GM12878 (cell line): ENCODE results near the gene CHST2. TPM values are rescaled to one million over a fixed set of nuclear protein-coding genes. Genes with fewer than 3 reads are reported as not detected.

Experiments
- ATAC-seq: fragments of 200-7000 bp; cut with Tn5 transposase; 3 replicates; pipeline ENCODE4 v1.9.1; 2020; ENCODE audit warnings: mild to moderate bottlenecking, moderate library complexity
- BruUV-seq: library from RNA; stranded (reverse); fragments of 400-500 nt; replicated peaks from 2 replicates; lab custom pipeline; 2021; lab: Mats Ljungman, UMichigan
- CTCF ChIA-PET: fragments of 300-600 bp; sonication (Branson Sonifier 250); formaldehyde crosslinking; extraction: SDS; loops from one replicate; lab custom pipeline; 2021; ENCODE audit warnings: inconsistent platforms; lab: Yijun Ruan, JAX
- POLR2A ChIA-PET: fragments of 350-600 bp; formaldehyde crosslinking; extraction: SDS; loops from one replicate; lab custom pipeline; 2021; ENCODE audit warnings: inconsistent platforms; lab: Charles Lee
- RAD21 ChIA-PET: fragments of 300-600 bp; sonication (Branson Sonifier 250); formaldehyde crosslinking; loops from one replicate; lab custom pipeline; 2023; ENCODE audit warnings: antibody characterized with exemption; ENCODE audit not compliant: unreplicated experiment; lab: Charles Lee
- SMC1A ChIA-PET: fragments of 300-600 bp; sonication (Branson Sonifier 250); formaldehyde crosslinking; loops from one replicate; lab custom pipeline; 2023; ENCODE audit not compliant: unreplicated experiment, uncharacterized antibody; lab: Charles Lee
- DNase-seq: peaks from one replicate; pipeline ENCODE4 v3.0.0-alpha.2; 2011; ENCODE audit warnings: low read depth, low spot score
- FAIRE-seq: peaks from 3 replicates; lab custom pipeline; 2011; peaks lifted over from hg19 to GRCh38; lab: Jason Lieb, UNC
- H2AFZ ChIP-seq: 2 replicates; pipeline ENCODE4 v1.6.0; 2011; ENCODE audit warnings: low read depth, low read length, control low read depth; ENCODE audit not compliant: control insufficient read depth
- H3K27ac ChIP-seq: 2 replicates; pipeline ENCODE4 v1.5.1; 2011; ENCODE audit warnings: control low read depth; ENCODE audit not compliant: control insufficient read depth, insufficient read depth
- H3K27me3 ChIP-seq, 2 experiments: replicated peaks in 1 of 2; 2 replicates each; pipeline versions ENCODE4 v1.6.0 to v1.6.1; 2011; ENCODE audit warnings: low read length in 1 of 2; ENCODE audit not compliant: control insufficient read depth in 2 of 2, insufficient read depth in 2 of 2
- H3K36me3 ChIP-seq, 2 experiments: 2 replicates each; pipeline ENCODE4 v1.5.1; 2011; ENCODE audit warnings: low read length in 1 of 2; ENCODE audit not compliant: control insufficient read depth in 2 of 2, insufficient read depth in 2 of 2
- H3K4me1 ChIP-seq: 2 replicates; pipeline ENCODE4 v1.6.1; 2011; ENCODE audit warnings: mild to moderate bottlenecking, low read length, moderate library complexity, mixed read lengths; ENCODE audit not compliant: control insufficient read depth, insufficient read depth
- H3K4me2 ChIP-seq: 2 replicates; pipeline ENCODE4 v1.6.0; 2011; ENCODE audit warnings: control low read depth; ENCODE audit not compliant: control insufficient read depth, insufficient read depth
- H3K4me3 ChIP-seq: fragments of 200-600 bp; sonication (generic); 2 replicates; pipeline ENCODE4 v1.5.1; 2016
- H3K79me2 ChIP-seq: 2 replicates; pipeline ENCODE4 v1.6.0; 2011; ENCODE audit warnings: low read length; ENCODE audit not compliant: control insufficient read depth, insufficient read depth
- H3K9ac ChIP-seq: 2 replicates; pipeline ENCODE4 v1.8.0; 2011; ENCODE audit warnings: low read length, control low read depth, mixed read lengths; ENCODE audit not compliant: control insufficient read depth, insufficient read depth
- H3K9me3 ChIP-seq: replicated peaks from 3 replicates; pipeline ENCODE4 v1.5.1; 2011; ENCODE audit warnings: mild to moderate bottlenecking, low read length; ENCODE audit not compliant: control insufficient read depth, insufficient read depth
- H4K20me1 ChIP-seq: 2 replicates; pipeline ENCODE4 v1.6.0; 2011; ENCODE audit not compliant: control insufficient read depth, insufficient read depth
- CBX3 ChIP-seq: fragments of 200-600 bp; sonication (generic); IDR thresholded peaks from 2 replicates; pipeline ENCODE4 v1.6.1; 2016; ENCODE audit warnings: low read depth, borderline replicate concordance
- HDAC2 ChIP-seq: fragments of 200-600 bp; sonication (generic); IDR thresholded peaks from 2 replicates; pipeline ENCODE4 v1.6.1; 2017
- HDGF ChIP-seq: fragments of 450-650 bp; IDR thresholded peaks from 2 replicates; pipeline ENCODE4 v1.6.1; 2016; ENCODE audit warnings: antibody characterized with exemption
- MEF2B ChIP-seq: fragments of 450-650 bp; IDR thresholded peaks from 2 replicates; pipeline ENCODE4 v1.6.1; 2018; ENCODE audit warnings: mild to moderate bottlenecking, moderate library complexity; ENCODE audit not compliant: partially characterized antibody, poor library complexity, severe bottlenecking
- MXI1 ChIP-seq: fragments of 150-350 bp; IDR thresholded peaks from 2 replicates; pipeline ENCODE4 v1.6.1; 2011; ENCODE audit warnings: low read depth, mild to moderate bottlenecking, inconsistent platforms, low read length, improper control_type of control experiment
- NR2C2 ChIP-seq: IDR thresholded peaks from 2 replicates; pipeline ENCODE4 v1.6.1; 2011; ENCODE audit warnings: borderline replicate concordance, low read depth; ENCODE audit not compliant: control insufficient read depth, insufficient read length
- RAD51 ChIP-seq: fragments of 450-650 bp; IDR thresholded peaks from 2 replicates; pipeline ENCODE4 v1.6.1; 2016; ENCODE audit warnings: moderate library complexity, mild to moderate bottlenecking, inconsistent platforms
- SMC3 ChIP-seq: IDR thresholded peaks from 2 replicates; pipeline ENCODE4 v1.6.1; 2011; ENCODE audit warnings: low read length, improper control_type of control experiment, borderline replicate concordance
- SUZ12 ChIP-seq: fragments of 200-600 bp; sonication (generic); IDR thresholded peaks from one replicate; pipeline ENCODE4 v1.6.1; 2018; ENCODE audit warnings: antibody characterized with exemption, mild to moderate bottlenecking; ENCODE audit not compliant: unreplicated experiment
- WGBS: methylation state at CpG from one replicate; pipeline ENCODE4 v1.1.6; 2016; ENCODE audit warnings: low lambda C conversion rate; ENCODE audit not compliant: insufficient replicate concordance, insufficient coverage; ENCODE audit errors: missing lambda C conversion rate; 5-methylcytosine and 5-hydroxymethylcytosine counted together
- in situ Hi-C: fragments of 300-500 bp; cut with MboI; formaldehyde crosslinking; loops from 9 replicates; pipeline ENCODE4 v1.14.3; 2018; ENCODE audit warnings: mixed read lengths
- intact Hi-C: fragments of 100-400 bp; cut with micrococcal nuclease; formaldehyde crosslinking; loops from one replicate; pipeline ENCODE4 v1.14.2; 2022; ENCODE audit not compliant: unreplicated experiment
- polyA plus RNA-seq, 11 experiments: library from polyadenylated mRNA; depleted of rRNA in 4 of 11; unstranded in 6 of 11; stranded (reverse) in 5 of 11; fragments of >200 nt; fragmentation: Nextera tagmentation in 4 of 11; fragmentation: Illumina TruSeq in 1 of 11; extraction: Ambion mirVana in 4 of 11; extraction: Trizol in 1 of 11; gene quantifications; 1 replicate in 1 of 11; 2 replicates in 10 of 11; pipeline versions ENCODE4 v1.2.1 to v1.2.3, GENCODE V29; 2011 to 2016; ENCODE audit warnings: inconsistent platforms in 2 of 11, missing spikeins in 2 of 11, low read depth in 1 of 11
- total RNA-seq, 4 experiments: library from RNA; depleted of rRNA in 3 of 4; stranded (reverse); fragments of >200 nt in 3 of 4; fragmentation: Illumina TruSeq in 1 of 4; extraction: Trizol in 1 of 4; gene quantifications; 2 replicates each; pipeline versions ENCODE4 v1.2.1 to v1.2.3, GENCODE V29; 2013 to 2021
- TF ChIP-seq, protein P1 (sequence below): IDR thresholded peaks from 2 replicates; pipeline ENCODE4 v1.6.1; 2012; ENCODE audit warnings: mild to moderate bottlenecking, low read depth, low read length
- TF ChIP-seq, protein P2 (sequence below): fragments of 450-650 bp; IDR thresholded peaks from 2 replicates; pipeline ENCODE4 v1.6.1; 2018; ENCODE audit warnings: mild to moderate bottlenecking, low read depth, moderate library complexity; ENCODE audit not compliant: partially characterized antibody
- TF ChIP-seq, protein P3 (sequence below), 3 experiments: IDR thresholded peaks in 2 of 3; conservative IDR thresholded peaks in 1 of 3; 2 replicates each; pipeline ENCODE4 v1.5.1; 2011; ENCODE audit warnings: low read depth in 3 of 3, low read length in 3 of 3, mild to moderate bottlenecking in 3 of 3, control low read depth in 2 of 3, moderate library complexity in 2 of 3, inconsistent platforms in 1 of 3, mixed read lengths in 1 of 3; ENCODE audit not compliant: control insufficient read depth in 2 of 3, insufficient read depth in 1 of 3; ENCODE audit errors: extremely low read depth in 1 of 3
- TF ChIP-seq, protein P4 (sequence below): IDR thresholded peaks from 2 replicates; pipeline ENCODE4 v1.6.1; 2012; ENCODE audit warnings: low read length, inconsistent platforms

Gene CHST2
- total and polyA plus RNA-seq, 10 of the 15 experiments (the other 5 are each of a cell fraction or from before 2014, with no cell fraction given), result 1.6 to 37.2 (median 8.8) TPM

DNA sequence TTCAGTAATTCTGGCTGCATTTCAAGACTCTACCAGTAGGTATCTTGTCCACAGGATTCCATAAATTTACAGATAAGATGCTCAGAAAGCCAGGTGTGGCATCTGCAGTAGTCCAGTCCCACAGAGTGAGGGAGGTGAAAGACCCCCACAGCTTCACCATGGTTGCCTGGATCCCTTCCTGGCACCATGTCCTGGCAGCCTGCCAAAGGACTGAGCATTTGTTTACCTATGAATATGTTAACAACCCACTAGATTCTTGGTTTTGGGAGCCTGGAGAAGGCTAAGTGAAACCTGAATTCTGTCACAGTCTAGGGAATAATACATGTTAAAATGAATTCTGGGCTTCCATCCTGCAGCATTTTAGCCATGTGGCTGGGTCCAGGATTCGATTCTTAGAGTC, 14.9 kb downstream of the CHST2 start:
- POLR2A ChIA-PET, result interaction anchor here (0.6 kb wide), 1 partner anchor 9 kb away, joined by 4 read pairs; no protein-coding TSS in a partner anchor
- SMC1A ChIA-PET, result interaction anchor here (0.9 to 1.3 kb wide), 5 partner anchors 8 to 68 kb away, joined by 3 to 5 read pairs (median 3); no protein-coding TSS in a partner anchor
- DNase-seq, result no peak
- no peak for FAIRE-seq
- RAD21 ChIA-PET, result no interaction called here
- Histone ChIP-seq H4K20me1 (no peaks in the 10 kb centered on the region), H3K27me3 (no peaks in the 10 kb centered on the region), H3K9ac (no peak overlapping the region), H3K4me2 (no peak overlapping the region), H2AFZ (no peak overlapping the region), H3K36me3 (no peaks in the 10 kb centered on the region), H3K9me3 (no peaks in the 10 kb centered on the region), H3K79me2 (no peaks in the 10 kb centered on the region), H3K27ac (no peak overlapping the region)
- 33% methylated on average over 1 of the region's 1 CpG for WGBS
- intact Hi-C loops (no loop called here), in situ Hi-C loops (no loop called here)
- no TSS peak for BruUV-seq
- ATAC-seq, result no peak
- TF ChIP-seq HDAC2, result no peak
- TF ChIP-seq, protein P1, sequence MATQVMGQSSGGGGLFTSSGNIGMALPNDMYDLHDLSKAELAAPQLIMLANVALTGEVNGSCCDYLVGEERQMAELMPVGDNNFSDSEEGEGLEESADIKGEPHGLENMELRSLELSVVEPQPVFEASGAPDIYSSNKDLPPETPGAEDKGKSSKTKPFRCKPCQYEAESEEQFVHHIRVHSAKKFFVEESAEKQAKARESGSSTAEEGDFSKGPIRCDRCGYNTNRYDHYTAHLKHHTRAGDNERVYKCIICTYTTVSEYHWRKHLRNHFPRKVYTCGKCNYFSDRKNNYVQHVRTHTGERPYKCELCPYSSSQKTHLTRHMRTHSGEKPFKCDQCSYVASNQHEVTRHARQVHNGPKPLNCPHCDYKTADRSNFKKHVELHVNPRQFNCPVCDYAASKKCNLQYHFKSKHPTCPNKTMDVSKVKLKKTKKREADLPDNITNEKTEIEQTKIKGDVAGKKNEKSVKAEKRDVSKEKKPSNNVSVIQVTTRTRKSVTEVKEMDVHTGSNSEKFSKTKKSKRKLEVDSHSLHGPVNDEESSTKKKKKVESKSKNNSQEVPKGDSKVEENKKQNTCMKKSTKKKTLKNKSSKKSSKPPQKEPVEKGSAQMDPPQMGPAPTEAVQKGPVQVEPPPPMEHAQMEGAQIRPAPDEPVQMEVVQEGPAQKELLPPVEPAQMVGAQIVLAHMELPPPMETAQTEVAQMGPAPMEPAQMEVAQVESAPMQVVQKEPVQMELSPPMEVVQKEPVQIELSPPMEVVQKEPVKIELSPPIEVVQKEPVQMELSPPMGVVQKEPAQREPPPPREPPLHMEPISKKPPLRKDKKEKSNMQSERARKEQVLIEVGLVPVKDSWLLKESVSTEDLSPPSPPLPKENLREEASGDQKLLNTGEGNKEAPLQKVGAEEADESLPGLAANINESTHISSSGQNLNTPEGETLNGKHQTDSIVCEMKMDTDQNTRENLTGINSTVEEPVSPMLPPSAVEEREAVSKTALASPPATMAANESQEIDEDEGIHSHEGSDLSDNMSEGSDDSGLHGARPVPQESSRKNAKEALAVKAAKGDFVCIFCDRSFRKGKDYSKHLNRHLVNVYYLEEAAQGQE, result no peak
- TF ChIP-seq SUZ12, result no peak
- TF ChIP-seq CBX3, result no peak
- no peak for TF ChIP-seq NR2C2
- TF ChIP-seq, protein P2, sequence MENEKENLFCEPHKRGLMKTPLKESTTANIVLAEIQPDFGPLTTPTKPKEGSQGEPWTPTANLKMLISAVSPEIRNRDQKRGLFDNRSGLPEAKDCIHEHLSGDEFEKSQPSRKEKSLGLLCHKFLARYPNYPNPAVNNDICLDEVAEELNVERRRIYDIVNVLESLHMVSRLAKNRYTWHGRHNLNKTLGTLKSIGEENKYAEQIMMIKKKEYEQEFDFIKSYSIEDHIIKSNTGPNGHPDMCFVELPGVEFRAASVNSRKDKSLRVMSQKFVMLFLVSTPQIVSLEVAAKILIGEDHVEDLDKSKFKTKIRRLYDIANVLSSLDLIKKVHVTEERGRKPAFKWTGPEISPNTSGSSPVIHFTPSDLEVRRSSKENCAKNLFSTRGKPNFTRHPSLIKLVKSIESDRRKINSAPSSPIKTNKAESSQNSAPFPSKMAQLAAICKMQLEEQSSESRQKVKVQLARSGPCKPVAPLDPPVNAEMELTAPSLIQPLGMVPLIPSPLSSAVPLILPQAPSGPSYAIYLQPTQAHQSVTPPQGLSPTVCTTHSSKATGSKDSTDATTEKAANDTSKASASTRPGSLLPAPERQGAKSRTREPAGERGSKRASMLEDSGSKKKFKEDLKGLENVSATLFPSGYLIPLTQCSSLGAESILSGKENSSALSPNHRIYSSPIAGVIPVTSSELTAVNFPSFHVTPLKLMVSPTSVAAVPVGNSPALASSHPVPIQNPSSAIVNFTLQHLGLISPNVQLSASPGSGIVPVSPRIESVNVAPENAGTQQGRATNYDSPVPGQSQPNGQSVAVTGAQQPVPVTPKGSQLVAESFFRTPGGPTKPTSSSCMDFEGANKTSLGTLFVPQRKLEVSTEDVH, result no peak
- no peak for TF ChIP-seq MEF2B
- TF ChIP-seq, protein P3, sequence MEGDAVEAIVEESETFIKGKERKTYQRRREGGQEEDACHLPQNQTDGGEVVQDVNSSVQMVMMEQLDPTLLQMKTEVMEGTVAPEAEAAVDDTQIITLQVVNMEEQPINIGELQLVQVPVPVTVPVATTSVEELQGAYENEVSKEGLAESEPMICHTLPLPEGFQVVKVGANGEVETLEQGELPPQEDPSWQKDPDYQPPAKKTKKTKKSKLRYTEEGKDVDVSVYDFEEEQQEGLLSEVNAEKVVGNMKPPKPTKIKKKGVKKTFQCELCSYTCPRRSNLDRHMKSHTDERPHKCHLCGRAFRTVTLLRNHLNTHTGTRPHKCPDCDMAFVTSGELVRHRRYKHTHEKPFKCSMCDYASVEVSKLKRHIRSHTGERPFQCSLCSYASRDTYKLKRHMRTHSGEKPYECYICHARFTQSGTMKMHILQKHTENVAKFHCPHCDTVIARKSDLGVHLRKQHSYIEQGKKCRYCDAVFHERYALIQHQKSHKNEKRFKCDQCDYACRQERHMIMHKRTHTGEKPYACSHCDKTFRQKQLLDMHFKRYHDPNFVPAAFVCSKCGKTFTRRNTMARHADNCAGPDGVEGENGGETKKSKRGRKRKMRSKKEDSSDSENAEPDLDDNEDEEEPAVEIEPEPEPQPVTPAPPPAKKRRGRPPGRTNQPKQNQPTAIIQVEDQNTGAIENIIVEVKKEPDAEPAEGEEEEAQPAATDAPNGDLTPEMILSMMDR (IDR thresholded peaks at IDR 0.05 in 2 of 3, conservative IDR thresholded peaks at IDR 0.05 in 1 of 3; ENCODE audit: control insufficient read depth in 2 of 3, extremely low read depth in 1 of 3, insufficient read depth in 1 of 3, low read depth in 3 of 3, low read length in 3 of 3), result no peak
- TF ChIP-seq, protein P4, sequence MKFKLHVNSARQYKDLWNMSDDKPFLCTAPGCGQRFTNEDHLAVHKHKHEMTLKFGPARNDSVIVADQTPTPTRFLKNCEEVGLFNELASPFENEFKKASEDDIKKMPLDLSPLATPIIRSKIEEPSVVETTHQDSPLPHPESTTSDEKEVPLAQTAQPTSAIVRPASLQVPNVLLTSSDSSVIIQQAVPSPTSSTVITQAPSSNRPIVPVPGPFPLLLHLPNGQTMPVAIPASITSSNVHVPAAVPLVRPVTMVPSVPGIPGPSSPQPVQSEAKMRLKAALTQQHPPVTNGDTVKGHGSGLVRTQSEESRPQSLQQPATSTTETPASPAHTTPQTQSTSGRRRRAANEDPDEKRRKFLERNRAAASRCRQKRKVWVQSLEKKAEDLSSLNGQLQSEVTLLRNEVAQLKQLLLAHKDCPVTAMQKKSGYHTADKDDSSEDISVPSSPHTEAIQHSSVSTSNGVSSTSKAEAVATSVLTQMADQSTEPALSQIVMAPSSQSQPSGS, result no peak
- TF ChIP-seq HDGF, result no peak
- TF ChIP-seq SMC3, result no peak
- TF ChIP-seq RAD51, result no peak
- TF ChIP-seq MXI1, result no peak
- TF ChIP-seq, all 136 proteins: peak for 0
- Histone ChIP-seq H3K4me3 (no peak overlapping the region), H3K4me1 (no peaks in the 10 kb centered on the region; the same call in none of the 2 replicates)
- CTCF ChIA-PET, result interaction anchor here (1.1 to 1.9 kb wide), 4 partner anchors 13 to 29 kb away, joined by 3 to 5 read pairs (median 4); no protein-coding TSS in a partner anchor
